Stimulated activated CD8-positive, alpha-beta memory T cell treated with anti-CD3 and anti-CD28 coated beads, Interleukin-12 subunit alpha, Interleukin-12 subunit beta, amount 100 ng/mL, for 1 hour (primary cell): ENCODE measurements around the gene ERN2.
"Not testable (repeated sequence)": the region's sequence is repeated elsewhere in the genome, so short reads cannot be mapped to it uniquely, and the experiment has no call there.

Experiments used
- DNase-seq: peaks from one replicate; pipeline ENCODE4 v3.0.0-alpha.2; 2020; ENCODE audit warnings: low read depth

ERN2 gene

DNA sequence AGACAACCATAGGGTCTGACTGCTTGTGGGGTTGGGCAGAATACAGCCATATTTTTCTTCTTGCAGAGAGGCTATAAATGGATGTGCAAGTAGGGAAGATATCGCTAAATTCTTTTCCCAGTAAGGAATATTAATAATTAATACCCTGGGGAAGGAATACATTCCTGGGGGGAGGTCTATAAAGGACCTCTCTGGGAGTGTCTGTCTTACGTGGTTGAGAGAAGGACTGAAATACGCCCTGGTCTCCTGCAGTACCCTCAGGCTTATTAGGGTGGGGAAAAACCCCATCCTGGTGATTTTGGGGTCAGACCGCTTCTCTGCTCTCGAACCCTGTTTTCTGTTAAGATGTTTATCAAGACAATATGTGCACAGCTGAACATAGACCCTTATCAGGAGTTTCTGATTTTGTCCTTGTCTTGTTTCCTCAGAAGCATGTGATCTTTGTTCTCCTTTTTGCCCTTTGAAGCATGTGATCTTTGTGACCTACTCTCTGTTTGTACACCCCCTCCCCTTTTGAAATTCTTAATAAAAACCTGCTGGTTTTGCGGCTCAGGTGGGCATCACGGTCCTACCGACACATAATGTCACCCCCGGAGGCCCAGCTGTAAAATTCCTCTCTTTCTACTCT, 9.7 kb upstream of the ERN2 start:
- not testable (repeated sequence) for DNase-seq

DNA sequence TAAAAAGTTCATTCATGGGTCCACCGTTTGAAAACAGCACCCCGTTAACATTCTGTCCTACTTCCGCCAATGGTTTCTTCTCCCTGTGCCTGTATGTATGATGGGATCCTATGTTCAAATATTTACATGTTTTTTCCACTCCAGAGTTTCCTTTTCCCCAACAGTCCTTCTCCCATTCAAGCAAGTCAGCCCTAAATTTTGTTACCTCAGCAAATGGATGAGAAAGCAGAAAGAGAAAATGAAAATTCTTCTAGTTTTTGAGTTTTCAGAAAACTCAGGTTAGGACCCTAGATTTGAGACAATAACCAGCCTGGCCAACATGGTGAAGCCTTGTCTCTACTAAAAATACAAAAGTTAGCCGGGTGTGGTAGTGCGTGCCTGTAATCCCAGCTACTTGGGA, 3.5 kb upstream of the ERN2 start:
- no peak for DNase-seq

DNA sequence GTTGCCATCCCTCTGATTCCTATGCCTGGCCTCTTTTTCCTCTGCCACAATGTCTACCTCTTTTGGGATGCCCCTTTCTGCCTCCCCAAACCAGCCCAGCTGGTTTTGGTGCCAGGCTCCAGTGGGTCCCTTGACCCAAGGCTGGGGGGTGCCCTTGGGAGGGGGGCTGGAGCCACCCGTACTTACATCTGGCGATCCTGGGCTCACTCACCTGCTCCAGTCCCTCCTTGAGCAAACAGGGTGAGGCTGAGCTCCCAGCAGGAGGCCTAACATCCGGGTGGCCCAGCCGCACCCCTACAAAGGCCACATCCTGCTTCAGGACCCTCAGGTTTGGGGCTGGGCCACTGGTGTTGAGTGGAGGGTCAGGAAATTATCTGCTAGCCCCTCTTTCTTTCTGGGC, 1.2 kb downstream of the ERN2 start:
- DNase-seq = no peak

DNA sequence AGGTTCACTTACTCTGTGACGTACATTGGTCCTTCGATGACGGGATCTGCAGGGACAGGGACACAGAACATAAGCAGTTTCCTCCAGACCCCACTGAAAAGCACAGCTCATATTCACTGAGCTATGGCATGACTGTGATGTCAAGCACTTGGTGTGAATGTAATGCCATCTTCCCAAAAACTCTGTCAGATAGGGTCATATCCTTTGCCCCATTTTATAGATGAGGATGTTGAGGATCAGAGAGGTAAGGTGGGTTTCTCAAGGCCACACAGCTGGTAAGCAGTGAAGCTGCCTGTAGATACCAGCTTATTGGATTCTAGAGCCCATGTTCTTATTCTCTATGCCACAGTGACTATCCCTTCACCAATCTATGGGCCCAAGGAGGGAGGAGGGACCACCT, 2.5 kb downstream of the ERN2 start:
- DNase-seq = no peak

DNA sequence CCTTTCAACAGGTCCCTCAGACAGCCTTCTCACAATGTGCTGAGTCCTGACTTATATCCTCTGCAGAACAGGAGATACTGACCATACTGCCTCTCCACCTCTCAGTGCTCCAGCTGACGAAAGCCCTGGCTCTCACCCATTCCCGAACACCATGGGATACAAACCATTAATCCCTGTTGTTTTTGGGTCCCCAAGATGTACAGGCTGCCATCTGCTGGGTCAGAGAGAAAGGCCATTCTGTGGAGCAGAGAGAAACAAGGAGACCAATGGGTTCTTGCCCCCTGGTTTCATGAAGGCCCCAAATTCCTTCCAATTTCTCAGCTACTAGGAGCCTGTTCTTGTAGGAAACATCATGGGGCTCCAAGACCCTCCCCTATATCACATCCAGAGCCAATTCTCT, 3.0 kb downstream of the ERN2 start:
- DNase-seq = no peak

DNA sequence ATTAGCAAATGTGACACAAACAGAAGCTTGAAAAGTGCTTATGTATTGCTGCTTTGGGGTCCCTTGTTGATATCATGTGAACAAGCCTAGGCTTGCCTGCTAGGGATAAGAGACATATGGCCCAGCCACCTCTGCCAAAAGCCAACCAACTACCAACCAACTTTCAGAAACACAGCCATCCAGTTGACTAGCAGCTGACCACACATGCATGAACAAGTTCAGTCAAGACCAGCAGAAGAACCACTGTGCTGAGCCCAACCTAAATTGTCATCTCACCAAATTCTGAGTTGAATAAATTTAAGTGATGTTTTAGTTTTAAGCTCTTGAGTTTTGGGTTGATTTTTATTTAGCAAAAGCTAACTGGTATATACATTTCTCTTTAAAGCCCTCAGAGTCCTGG, 3.5 kb downstream of the ERN2 start:
- no peak for DNase-seq

DNA sequence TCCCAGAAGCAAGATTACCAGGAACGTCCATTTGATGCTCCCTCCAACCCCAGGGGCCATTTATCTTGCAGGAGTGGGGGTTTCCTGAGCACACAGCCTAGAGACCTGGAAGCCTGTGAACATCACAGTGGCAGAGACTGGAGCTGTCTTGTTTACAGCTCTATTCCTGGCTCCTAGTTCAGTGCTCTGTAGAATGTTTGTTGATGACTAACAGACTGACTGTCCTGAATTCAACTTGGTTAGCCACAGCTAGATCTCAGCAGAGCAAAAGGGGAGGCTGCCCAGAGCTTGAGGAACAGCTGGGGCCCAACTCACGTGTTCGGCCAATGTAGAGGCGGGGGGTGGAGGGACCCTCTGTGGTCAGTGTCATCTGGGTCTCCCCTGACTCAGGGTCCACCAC, 6.6 kb downstream of the ERN2 start:
- no peak for DNase-seq

DNA sequence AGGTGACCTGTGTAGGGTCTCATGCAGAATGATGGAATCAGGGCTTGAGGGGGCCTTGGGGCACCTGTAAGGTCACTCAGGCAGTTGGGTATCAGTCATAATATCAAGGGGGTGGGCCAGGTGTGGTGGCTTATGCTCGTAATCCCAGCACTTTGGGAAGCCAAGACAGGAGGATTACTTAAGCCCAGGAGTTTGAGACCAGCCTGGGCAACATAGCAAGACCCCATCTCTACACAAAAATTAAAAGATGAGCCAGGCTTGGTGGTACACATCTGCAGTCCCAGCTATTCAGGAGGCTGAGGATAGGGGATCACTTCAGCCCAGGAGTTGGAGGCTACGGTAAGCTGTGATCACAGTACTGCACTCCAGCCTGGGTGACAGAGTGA, 7.5 kb downstream of the ERN2 start:
- DNase-seq = no peak

DNA sequence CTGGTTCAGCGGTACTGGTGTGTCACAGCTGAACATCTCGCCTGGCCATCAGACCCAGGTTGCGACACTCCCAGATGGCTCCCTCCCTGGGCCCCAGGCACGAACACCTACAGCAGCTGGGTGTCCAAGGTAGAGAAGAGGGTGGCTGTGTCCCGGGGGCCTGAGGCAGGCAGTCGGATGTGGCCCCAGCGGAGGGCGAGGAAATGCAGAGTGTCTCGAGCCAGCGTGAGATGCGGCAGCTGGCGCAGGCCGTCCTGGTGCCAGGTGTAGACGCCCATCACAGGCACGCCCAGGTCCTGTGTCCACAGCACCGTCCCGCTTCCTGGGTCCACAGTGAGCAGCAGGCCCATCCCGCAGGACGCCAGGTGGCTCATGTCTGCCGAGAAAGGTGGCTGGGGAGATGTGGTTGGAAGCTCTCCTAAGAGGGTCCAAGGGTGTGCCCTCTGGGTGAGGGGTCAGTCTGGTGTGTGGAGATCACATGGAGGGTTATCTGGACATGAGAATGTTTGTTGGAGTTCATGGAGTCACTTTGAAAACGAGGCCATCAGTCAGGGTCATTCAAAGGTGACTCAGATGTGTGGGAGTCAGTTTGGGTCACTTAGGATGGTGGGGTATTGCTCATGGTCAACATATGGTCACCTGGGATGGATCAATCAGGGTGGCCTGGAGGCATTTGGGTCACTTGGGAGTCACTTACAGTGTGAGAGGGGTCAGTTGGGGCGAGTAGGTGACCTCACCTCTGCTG, 8.1 kb downstream of the ERN2 start:
- DNase-seq = no peak

DNA sequence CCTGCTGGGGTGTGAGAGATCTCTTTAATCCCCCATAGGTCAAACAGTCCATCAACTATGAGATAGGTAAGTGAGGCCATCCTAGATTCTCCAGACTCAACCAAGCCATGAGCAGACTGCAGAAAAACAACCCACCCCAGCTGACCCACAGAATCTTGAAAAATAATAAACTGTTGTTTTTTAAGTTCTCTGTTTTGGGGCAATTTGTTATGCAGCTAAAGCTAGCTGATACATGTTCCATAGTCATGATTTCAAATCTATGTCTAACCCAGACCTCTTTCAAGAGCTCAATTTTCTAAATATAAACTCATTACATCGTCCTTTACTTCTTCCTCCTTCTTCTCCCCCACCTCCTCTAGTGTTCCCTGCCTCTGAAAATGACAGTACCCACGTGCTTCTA, 10.1 kb downstream of the ERN2 start:
- DNase-seq = no peak

DNA sequence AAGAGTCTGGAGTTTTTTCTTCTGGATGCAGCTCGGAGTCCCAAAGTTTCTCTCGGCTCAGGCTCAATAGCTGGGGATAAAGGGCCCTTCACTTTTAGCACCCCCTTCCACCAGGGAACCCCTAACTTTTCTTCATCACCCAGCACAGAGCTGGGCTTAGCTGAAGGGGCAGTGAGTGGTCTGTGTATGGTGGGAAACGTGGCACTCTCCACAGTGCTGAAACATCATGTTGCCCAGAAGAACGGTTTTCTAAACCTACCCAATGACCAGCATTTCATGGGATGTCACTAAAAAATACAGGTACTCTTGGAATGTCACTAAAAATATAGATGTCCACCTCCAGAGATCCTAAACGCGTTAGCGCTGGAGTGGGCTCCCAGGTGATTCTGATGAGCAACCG, 12.0 kb downstream of the ERN2 start:
- no peak for DNase-seq

DNA sequence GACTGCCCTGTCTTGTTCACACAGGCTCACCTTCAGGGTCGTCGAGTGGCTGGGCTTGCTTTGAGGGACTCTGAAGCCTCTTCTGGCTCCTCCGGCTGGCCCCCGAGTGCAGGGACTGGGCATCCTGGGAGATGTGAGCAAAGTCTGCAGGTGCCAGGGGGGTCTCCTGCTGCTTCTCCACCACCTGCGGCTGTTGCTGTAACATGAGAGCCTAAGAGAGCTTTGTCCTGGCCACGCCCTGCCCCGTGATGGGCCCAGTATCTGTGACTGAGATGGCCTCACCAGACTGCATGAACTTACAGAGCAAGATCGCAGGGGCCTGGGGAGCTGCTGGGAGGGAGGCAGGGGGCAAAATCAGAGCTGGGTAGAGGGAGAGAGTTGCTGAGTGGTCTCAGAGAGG, 12.5 kb downstream of the ERN2 start:
- DNase-seq = no peak

DNA sequence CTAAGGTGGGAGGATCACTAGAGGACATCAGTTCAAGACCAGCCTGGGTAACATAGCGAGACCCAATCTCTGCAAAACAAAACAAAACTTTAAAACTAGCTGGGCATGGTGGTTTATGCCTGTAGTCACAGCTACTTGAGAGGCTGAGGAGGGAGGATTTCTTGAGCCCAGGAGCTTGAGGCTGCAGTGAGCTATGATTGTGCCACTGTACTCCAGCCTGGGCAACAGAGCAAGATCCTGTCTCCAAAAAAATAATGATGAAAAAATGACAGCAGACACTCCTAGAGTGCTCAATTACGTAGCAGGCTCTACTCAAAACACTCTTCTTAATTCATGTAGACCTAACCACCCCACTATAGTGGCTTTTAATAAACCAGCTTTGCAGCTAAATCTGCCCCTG, 12.9 kb downstream of the ERN2 start:
- DNase-seq = no peak

DNA sequence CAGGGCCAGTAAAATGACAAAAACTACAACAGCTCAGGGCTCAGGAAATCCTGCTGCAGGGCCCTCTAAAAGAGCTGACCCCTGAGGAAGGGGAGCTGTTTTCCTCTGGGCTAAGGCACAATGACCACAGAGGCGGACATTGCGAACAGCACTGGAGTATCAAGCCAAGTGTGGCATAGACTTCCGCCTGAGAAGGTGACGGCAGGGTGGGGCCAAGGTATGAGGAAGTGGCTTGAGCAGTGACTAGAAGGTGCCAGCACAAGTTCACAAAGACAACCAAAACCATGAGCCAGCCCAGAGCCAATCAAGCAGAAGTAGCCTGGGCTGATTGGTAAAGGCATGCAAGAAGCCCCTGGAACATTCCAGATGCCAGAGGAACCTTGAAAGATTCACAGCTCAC, 13.9 kb downstream of the ERN2 start:
- DNase-seq = no peak

DNA sequence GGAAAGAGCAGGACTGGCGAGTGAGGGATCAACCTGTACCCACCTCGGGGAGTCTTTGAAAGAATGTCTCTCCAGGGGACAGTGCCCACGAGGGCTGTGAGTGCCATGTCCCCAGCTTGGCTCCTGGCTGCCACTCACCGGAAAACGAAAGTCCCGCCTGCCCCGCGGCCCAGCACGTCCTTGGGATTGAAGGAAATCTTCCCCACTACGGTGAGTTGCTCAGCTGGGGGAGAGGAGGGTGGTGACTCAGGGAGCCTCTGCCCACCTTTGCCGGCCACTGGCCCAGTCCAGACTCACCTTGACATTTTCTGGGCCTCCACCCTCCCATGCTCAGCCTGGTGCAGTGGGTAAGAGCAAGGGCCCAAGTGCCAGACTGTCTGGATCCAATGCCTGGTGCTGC, 17.3 kb downstream of the ERN2 start:
- DNase-seq = no peak

DNA sequence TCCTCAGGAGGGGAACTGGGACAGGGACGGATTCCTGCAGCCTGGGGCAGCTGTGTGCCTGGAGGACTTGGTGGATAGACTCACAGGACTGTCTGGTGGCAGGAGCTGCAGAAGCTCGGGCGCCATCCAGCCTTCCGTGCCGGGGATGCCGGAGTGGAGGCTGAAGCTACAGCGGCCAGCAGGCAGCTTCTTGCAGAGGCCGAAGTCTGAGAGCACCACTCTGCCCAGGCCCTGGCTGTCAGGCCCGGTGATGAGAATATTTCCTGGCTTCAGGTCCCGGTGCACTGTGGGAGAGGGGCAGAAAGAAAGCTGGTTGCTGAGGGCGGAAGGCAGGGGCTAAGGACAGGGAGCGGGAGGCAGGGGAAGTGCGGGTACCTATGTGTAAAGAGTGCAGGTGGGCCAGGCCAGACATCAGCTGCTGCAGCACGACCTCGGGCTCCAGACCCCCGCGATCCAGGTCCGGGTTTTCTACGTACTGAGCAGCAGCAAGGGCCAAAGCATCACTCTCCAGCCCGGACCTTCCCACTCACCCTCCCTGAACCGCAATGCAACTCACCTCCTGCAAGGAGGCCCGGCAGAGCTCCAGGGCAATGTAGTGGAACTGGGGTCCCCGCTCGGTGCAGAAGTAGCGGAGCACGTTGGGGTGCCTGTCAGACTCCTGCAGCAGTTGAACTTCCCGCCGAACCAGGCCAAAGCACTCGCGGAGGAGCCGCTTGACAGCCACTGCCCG, 18.2 kb downstream of the ERN2 start:
- no peak for DNase-seq

DNA sequence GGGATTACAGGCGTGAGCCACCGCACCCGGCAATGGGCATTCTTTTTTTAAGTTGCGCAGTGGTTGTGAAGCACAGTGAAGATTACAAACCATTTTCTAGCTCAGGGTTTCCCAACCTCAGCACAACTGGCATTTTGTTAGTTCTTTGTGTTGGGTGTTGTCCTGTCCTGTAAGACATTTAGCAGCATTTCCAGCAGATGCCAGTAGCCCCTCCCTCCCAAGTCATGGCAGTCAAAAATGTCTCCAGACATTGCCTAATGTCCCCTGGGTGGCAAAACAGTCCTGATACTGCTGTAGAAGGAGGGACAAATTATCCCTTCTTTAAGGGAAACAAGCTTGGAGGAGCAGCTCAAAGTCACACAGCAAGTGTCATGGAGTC, 18.8 kb downstream of the ERN2 start:
- DNase-seq = no peak

DNA sequence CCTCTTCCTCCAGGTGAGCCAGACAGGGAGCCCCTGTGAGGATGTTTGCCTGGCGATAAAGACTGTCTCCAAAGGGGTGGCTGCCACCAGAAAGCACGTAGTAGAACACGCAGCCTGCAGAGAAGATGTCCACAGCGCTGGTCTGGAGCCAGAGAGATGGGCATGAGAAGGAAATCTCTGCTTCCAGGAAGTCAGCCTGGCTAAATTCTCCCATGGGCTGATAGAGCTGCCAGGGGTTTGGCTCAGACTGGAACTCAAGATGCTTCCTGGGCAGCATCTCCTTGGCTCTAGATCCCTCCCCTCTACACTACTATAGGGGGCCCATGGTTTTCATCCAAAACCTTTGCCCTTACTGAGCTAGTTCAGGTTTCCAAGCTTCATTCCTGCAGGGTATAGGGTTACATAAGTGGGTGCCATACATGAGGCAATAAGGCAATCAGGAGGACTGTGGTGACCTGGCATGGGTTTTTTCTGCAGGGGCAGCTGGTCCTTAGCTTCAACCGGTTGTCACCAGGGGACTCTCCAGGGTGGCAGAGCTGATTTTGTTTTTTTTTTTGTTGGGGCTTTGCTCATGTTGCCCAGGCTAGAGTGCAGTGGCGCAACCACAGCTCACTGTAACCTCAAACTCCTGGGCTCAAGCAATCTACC, 20.7 kb downstream of the ERN2 start:
- DNase-seq = no peak

DNA sequence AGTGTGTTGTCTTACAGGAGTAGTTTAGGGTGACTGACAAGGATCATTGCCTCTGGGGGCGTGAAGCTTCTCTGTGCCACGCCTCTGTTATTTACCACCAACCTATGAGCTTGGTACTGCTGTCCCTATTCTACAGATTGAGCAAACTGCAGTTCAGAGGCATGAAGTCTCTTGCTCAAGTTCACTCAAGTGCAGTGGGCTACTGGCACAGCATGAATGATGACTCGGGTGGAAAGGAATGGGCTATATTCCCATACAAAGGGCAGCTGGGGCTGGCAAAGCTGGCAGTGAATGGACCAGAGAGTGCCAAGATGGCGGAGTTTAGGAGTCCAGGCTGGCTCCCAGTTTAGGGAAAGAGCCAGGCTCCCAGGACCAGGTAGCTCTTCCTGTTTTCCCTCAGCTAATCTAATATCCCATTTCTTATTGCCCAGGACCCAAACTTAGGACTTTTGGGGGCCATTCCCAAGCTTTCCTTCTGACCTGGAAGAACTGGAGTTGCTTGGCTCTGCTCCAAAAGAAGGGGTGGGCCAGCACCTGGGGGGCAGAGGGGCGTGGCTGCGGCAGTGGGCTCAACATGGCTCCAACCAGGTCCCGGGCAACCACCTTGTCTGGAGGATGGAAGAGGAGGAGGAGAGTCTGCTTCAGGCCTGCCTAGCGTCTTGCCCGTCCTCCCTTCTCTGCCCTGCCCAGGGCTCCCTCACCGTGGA, 21.4 kb downstream of the ERN2 start:
- no peak for DNase-seq

DNA sequence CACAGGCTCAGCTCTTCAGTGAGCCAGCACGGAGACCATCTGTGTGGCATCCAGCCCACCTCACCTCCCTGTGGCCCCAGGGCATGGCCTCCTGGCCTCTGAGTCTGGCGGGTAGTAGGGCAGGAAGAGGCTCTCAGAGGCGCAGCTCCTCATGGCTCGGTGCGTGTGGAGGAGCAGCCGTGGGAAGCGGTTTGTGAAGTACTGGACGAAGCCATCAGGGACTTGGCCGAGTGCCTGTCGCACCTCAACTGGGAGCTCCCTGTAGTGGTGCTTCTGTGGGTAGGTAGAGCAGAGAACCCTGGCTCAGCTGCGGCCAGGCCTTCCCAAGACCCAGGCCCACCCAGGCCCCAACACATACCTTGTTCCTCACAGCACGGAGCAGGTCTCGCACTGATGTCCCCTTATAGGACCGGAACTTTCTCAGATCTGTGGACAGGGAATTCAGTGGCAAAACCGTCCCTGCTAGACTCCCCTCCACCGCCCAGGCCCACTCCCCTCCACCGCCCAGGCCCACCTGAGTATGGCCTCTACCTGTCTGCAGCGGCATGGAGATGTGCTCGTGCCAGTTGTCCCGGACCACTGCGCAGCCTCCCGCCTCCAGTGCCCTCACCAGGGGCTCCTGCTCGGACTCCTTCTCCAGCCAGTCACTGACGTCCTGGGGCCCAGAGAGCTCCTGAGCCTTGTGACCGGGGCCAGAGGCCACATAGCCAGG, 22.1 kb downstream of the ERN2 start:
- DNase-seq = no peak

DNA sequence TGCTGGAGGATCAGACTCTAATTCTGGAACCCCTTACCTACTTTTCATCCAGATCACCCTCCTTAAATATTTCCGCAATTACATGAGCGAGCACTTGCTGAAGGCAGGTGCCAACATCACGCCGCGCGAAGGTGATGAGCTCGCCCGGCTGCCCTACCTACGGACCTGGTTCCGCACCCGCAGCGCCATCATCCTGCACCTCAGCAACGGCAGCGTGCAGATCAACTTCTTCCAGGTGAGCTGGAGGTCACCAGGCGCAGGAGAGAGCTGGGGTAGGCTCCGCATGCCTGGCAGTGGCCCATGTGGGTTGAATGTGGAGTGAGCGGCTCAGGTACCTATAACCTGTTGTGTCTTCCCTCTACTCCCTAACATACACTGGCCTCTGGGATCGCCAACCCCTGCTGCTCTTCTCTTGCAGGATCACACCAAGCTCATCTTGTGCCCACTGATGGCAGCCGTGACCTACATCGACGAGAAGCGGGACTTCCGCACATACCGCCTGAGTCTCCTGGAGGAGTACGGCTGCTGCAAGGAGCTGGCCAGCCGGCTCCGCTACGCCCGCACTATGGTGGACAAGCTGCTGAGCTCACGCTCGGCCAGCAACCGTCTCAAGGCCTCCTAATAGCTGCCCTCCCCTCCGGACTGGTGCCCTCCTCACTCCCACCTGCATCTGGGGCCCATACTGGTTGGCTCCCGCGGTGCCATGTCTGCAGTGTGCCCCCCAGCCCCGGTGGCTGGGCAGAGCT, 23.4 kb downstream of the ERN2 start:
- DNase-seq = no peak
